T-helper 22 cell (primary cell): Measurements from ENCODE around the gene SNRNP35.
"Not testable (repeated sequence)": the region's sequence is repeated elsewhere in the genome, so short reads cannot be mapped to it uniquely, and the experiment has no call there.

ENCODE experiments used
- DNase-seq: peaks from one replicate; pipeline ENCODE4 v3.0.0-alpha.2; 2020; ENCODE audit warnings: low read depth

The SNRNP35 gene

DNA sequence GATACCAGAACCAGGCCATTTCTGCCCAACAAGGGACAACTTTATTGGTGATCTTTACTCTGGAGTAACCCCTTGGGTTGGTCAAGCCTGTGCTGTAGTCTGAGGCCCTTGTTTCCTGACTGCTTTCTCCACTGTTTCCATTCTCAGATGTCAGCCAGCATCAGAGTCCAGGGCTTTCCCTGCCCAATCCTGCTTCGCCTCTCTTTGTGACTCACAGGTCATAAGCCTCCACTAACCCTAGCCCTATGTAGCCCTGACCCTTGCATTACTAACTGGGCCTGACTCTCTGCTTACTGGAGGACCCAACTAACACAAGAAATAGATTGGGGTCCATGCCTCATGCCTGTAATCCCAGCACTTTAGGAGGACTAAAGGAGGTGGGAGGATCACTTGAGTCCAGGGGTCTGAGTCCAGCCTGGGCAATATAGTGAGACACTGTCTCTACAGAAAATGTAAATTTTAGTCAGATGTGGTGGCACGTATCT, 8.6 kb upstream of the SNRNP35 start:
- DNase-seq, result no peak

DNA sequence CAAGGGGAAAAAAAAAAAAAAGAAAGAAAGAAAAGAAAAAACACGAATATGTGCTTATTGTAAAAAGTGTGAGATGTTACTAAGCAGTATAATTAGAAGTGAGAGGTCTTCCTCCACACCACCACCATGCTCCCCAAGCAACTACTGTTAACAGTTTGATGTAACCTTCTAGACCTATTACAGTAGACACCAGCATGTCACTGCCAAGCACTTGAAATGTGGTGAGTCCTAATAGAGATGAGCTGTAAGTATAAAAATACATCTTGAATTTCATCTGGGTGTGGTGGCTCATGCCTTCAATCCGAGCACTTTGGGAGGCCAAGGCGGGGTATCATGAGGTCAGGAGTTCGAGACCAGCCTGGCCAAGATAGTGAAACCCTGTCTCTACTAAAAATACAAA, 8.1 kb upstream of the SNRNP35 start:
- no peak for DNase-seq

DNA sequence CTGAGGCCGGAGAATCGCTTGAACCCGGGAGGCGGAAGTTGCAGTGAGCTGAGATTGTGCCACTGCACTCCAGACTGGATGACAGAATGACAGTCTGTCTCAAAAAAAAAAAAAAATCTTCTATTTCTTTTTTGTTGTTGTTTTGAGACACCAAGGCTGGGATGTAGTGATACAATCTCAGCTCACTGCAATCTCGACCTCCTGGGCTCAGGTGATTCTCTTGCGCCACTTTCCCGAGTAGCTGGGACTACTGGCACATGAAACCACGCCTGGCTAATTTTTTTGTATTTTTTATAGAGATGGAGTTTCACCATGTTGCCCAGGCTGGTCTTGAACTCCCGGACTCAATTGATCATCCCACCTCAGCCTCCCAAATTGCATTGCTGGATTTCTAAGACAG, 7.3 kb upstream of the SNRNP35 start:
- DNase-seq, result no peak

- DNase-seq, result not testable (repeated sequence)
Observed at GRCh38 chr12:123452276-123452550, 5.7 kb upstream of the SNRNP35 start.

DNA sequence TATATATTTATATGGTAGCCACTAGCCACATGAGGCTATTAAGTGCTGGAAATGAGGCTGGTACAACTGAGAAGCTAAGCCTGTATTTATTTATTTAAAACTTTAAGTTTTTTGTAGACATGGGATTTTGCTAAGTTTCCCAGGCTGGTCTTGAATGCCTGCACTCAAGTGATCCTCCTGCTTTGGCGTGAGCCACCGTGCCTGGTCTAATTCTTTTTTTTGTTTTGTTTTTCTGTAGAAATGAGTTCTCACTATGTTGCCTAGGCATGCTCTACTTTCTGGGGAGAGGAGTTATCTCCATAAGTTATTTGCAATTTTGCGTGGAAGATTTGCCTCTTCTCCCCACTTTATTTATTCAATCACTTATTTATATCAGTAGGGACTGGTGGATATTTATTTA, 4.8 kb upstream of the SNRNP35 start:
- DNase-seq, result no peak

GRCh38 chr12:123463174-123463573, 5.2 kb downstream of the SNRNP35 start:
- DNase-seq, result not testable (repeated sequence)

DNA sequence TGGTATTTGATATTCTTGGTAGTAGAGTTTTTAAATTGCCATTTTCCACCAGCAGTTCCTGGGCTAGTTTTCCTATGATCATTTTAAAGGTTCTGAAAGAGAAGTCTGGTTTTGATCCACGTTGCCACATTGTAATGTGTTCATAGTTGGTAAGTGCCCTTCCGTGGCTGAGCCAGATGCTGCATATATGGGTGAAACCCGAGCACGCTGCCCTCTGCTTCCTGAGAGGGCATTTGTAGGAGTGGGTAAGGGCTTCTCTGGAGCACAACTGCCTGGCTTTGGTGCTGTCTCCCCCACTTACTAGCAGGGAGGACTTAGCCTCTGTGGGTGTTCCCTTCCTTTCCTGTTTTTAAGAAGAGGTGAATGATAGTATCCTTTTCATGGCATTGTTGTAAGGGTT, 7.1 kb downstream of the SNRNP35 start:
- no peak for DNase-seq

- no peak for DNase-seq
Observed at GRCh38 chr12:123468786-123469185, 10.8 kb downstream of the SNRNP35 start.

- DNase-seq, result no peak
Observed at GRCh38 chr12:123469978-123470377, 12.0 kb downstream of the SNRNP35 start.

DNA sequence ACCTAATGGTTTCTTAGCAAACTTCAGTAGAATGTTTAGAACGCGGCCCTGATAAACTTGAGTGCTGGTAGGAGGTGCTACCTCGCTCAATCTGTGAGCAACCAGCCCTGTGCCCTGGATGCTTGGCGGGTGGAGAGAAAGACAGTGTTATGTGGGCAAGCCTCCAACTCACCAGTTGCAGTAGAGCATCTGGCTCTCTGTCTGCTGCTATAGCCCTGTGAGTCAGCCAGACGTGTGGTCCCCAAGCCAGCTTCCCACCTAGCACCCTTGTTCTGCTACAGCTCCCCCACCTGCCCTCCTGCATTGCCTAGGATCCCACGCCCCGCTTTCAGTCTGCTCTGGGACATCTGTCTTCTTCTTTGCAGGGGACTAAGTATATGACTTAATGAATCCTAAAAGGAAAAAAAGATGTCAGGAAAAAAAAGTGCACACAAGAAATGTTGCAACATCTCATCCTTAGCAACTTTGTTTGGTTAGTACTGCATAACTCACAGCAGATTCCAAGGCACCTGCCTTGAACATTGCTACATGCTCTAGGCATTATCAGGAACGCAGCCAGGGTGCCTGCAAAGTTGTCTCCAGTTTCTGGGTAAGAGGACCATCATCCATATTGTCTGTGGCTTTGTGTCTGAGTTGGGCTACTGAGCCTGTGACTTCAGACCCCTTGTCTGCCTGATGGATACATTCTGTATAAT, 13.6 kb downstream of the SNRNP35 start:
- no peak for DNase-seq

DNA sequence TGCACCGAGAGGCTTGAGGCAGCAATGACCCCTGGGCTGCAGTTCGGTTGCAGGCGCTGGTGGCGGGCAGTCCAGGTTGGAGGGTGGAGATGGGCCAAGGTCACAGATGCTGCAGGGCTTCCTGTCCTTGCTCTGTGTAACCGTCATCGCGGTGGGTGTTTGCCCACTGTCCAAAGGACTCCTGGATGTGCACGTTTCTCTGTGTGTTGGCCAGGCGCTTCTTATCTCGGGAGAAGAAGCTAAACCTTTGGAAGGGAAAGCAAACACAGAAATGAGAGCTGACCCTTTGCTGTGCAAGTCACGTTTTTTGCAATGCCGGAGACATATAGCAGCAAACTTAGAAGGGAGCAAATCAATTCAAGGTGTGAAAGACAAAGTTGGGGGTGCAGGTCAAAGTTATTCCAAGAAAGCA, 14.5 kb downstream of the SNRNP35 start:
- DNase-seq, result no peak

- no peak for DNase-seq
Observed at GRCh38 chr12:123474485-123475245, 16.7 kb downstream of the SNRNP35 start.

DNA sequence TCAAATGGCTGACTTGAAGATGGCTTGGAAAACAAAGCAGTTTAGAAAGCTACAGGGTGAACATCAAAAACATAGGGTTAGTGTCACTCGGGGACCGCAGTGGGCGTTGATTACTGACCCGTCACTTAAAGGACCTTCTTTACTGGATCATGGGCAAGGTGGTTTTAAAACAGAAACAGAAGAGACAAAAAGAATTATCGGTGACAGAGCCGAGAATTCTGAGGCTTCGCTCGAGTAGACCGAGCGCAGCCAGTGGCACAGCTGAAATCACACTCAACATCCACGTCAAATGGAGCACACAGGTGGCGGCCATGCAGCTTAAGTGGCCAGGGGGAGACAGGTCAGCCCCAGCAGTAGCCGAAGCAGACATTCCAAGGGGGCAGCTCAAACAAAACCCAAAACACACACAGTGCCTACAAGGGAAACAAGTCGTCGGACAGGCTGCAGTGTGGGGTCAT, 17.3 kb downstream of the SNRNP35 start:
- no peak for DNase-seq

DNA sequence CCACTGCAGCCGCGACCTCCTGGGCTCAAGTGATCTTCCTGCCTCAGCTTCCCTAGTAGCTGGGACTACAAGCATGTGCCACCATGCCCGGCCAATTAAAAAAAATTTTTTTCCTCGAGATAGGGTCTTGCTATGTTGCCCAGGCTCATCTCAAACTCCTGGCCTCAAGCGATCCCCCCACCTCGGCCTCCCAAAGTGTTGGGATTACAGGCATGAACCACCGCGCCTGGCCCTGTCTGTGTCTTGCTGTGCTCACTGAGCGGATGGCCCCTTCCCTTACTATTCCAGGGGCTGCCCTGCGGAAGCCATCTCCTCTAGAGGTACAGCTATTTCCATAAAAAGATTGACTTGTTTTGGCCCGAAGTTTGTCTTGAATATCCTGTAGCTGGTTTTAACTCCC, 20.1 kb downstream of the SNRNP35 start:
- DNase-seq, result no peak

DNA sequence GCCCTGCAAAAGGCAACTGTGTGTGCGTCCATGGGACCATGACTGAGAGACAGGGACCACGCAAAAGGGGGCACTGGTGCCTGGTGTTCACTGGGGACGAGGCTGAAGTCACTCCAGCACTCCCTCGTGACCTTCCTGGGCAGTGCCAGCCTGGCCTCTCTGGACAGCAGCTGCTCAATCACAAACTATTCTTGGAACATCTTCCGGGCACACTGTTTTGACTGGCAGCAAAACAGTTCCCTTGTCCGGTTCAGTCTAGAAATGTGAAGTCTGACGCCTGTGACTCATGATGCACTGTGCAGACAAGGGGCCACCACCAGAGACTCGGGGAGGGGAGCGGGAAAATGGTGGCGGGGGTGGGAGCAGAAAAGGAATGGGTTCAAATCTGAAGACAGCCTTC, 20.8 kb downstream of the SNRNP35 start:
- DNase-seq, result no peak

DNA sequence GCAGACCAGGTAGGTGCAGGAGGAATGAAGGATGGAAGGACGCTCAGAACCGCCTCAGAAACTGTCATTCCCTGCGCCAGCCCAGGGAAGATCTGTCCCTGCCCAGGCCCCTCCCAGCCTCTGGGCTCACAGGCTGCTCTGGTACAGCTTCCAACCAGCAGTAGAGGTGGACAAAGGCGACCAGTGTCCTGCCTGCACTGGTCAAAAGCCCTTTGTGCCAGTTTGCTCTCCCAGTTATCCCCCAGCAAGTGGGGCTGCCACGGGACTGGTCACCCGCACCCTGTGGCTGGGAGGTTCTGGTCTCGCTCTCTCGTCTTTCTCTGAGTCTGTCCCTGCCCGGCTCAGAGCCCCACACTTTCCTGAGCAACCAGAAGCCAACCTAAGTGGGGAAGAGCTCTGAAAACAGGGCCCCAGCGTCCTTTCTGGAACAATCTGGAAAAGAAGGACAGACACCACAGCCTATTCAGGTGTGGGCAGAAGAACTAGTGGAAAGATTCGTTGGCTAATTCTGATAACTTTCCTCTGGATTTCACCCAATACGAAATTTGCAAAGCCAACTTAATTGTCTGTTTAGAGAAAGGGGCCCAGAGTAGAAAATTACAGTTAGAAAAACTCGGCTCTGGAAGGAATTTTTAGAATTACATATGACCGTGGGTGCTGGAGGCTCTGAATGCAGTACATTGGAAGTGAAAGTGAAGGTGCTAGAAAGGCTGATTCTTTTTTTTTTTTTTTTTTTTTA, 21.7 kb downstream of the SNRNP35 start:
- no peak for DNase-seq

DNA sequence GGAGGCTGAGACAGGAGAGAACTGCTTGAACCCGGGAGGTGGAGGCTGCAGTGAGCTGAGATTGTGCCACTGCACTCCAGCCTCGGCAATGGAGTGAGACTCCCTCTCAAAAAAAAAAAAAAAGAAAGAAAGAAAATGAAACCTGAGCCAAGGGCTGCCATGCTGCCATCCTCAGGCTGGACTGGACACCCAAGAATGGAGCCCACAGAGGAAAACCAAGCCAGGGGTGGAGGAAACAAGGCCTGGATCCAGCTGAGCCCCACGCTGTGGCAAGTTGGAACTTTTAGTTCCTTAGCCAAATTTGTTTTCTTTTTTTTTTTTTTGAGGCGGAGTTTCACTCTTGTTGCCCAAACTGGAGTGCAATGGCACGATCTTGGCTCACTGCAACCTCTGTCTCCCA, 23.3 kb downstream of the SNRNP35 start:
- not testable (repeated sequence) for DNase-seq

DNA sequence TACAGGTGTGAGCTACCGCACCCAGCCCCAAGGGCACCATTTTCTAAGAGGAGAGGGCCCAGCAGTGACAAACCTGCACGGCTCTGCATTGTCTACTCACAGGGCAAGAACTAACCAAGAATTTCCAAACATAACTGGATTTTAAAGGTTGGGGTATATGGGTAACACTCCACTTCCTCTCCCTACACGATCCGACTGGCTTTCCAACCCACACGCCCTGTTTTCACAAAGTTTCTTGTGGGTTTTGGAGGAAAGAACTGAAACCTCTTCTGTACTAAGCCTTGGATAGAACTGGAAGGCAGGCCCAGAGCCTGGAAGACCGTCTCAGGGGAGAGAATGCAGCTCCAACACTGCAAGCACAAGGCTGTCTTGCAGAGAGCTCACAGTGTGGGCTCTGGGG, 24.9 kb downstream of the SNRNP35 start:
- DNase-seq, result no peak

DNA sequence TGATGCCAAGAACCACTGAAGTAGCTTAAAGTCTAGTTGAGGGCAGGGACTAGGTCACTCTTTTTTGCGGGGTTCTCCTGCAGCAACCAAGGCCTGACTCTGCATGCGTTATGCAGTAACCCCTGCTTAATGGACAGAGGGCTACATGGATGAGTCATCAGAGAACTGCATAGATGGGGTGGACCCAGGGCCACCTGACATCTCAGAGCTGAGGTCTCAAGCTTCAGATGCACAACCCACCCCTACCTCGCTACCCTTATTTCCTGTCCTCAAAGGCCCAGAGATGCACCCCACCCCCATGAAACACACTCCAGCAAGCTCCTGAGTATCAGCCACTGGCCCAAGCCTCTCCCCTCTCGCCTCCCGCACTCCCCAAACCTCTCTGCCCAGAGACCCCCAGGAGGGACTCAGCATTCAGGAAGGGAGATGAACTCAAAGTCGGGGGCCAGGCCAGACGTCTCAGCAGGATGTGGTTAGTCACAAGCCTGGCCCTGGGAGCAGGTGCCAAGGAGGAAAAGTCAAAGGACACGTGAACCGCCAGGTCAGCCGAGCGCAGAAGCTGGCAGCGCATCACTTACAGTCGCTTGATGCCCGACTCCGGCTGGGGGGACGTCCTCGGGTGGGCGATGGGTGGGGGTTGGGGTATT, 25.8 kb downstream of the SNRNP35 start:
- DNase-seq, result no peak

DNA sequence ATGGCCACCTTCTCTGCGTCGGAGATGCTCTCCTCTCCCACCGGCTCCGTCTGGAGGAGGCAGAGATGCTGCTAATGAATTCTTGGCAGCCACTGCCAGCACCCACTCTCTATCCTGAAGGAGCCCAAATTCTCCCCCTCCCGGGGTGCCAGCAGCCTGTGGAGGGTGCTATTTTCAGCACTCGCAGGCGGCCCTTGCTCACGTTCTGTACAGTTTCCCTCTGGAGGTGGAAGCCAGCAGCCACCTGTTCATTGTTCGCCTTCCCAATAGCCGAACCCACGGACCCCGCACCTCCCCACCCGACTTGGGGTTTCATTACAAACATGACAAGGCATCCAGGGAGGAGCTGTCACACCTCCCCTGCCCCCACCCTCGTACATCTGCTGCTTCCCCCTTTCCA, 27.8 kb downstream of the SNRNP35 start:
- no peak for DNase-seq

DNA sequence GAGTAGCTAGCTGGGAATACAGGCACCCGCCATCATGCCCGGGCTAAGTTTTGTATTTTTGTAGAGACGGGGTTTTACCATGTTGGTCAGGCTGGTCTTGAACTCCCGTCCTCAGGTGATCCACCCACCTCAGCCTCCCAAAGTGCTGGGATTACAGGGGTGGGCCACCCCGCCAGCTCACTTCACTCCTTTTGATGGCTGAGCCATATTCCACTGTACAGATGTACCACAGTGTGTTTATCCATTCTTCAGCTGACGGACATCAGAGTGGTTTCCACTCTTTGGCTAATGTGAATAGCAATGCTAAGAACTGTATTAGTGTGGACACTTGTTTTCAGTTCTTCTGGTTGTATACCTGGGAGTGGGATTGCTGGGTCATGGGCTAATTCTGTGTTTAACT, 29.5 kb downstream of the SNRNP35 start:
- DNase-seq, result no peak

DNA sequence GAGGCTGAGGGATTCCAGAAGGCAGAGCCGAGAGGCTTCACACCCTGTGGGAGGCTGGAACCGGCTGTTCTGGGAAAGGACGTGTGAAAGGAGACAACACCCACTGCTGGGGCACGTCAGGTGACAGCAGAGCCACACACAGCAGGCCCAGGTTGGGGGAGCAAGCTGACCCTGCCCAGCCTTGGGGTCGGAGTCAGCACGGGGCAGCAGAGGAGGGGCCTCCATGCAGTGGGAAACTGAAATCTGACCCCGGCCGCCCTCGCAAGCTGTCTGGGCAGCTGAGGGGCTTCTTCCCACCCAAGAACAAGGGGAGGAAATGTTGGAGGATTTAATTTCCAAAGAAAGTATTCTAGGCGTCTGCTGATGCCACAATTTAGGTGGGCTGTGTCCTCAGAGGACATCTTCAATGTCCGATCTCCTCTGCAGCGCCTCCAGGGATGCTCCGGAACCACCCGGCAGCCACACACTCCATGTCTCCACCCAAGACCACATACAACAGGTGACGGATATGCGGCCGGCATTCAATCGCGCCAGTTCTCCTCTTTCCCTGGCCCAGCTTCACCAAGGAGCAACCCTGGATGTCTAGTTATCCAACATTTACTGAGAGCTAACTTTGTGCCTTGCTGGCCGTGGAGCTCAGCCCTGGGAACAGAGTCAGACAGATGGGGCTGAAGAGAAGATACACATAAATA, 30.7 kb downstream of the SNRNP35 start:
- no peak for DNase-seq
